Measurements from ENCODE around the gene DCDC2C.

DCDC2C gene

GRCh38 chr2:3725458-3726250 is 22.3 kb downstream of the DCDC2C start:
- Histone ChIP-seq H3K27me3 (ENCODE audit: control insufficient read depth in 1 of 2, insufficient read depth in 2 of 2, low read length in 2 of 2) (peaks cover 0 to 4% of the 10 kb centered on the region in 2 donors), H3K36me3 (ENCODE audit: insufficient read depth, low read length) (no peaks in the 10 kb centered on the region), H3K4me1 (ENCODE audit: insufficient read depth, low read length) (no peaks in the 10 kb centered on the region), H3K9me3 (ENCODE audit: low read length) (no peaks in the 10 kb centered on the region), H3K9ac (ENCODE audit: low read length) (no peak overlapping the region), H3K27ac (ENCODE audit: low read depth, low read length) (no peak overlapping the region), H3K4me3 (ENCODE audit: low read depth in 1 of 2, low read length in 2 of 2) (no peak overlapping the region)

DNA sequence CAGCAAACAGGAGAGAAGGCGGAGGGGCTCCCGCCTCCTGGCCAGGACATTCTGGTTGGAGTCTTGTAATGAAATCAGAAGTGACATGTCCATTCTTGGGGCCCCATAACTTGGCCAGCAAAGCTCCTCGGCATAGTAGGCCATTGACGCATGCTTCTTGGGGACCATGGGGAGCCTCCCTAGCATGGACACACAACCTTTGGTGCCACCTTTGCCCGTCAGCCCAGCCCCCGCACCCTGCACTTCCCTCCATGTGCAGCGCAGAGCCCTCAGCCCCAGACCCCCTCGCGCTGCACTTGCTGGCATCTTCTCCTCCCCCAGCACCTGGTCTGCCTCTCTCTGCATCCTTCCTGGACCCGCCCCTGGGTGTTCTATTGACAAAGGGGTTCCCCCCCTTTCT is 23.1 kb downstream of the DCDC2C start:
- Histone ChIP-seq H3K36me3 (ENCODE audit: insufficient read depth, low read length) (no peaks in the 10 kb centered on the region), H3K27me3 (ENCODE audit: control insufficient read depth in 1 of 2, insufficient read depth in 2 of 2, low read length in 2 of 2) (peaks cover 0 to 4% of the 10 kb centered on the region in 2 donors), H3K9ac (ENCODE audit: low read length) (no peak overlapping the region), H3K9me3 (ENCODE audit: low read length) (no peaks in the 10 kb centered on the region), H3K4me1 (ENCODE audit: insufficient read depth, low read length) (no peaks in the 10 kb centered on the region), H3K27ac (ENCODE audit: low read depth, low read length) (no peak overlapping the region), H3K4me3 (ENCODE audit: low read depth in 1 of 2, low read length in 2 of 2) (no peak overlapping the region)

DNA sequence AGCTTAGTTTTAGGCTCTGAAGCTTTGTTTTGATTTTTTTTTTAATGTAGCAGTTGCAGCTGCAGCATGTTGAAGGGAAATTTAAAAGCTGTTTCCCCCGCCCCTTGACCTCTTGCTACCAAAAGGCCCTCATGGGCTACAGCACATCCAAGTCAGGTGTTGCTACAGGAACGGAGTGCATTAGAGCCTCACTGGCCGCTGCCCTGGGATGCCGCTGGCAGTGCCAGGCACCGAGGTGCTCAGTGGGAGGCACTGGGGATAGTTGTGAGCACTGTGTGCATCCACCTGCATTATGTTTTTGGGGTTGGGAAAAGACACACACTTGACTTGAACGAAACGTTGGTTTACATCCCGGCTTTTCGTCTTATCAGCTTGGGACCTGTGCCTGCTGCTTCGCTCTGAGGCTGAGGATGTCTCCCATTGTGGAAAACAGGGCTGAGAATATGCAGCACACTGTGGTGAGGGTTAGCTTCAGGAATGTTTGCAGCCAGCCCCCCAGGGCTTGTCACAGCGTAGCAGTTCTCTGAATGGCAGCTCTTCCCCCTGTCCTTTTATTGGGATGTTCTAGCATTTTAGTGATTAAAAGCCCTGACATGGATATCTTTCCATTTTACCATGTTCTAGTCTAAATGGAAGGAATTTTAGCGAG is 24.1 kb downstream of the DCDC2C start:
- Histone ChIP-seq H3K27ac (ENCODE audit: low read depth, low read length) (no peak overlapping the region), H3K36me3 (ENCODE audit: insufficient read depth, low read length) (no peaks in the 10 kb centered on the region), H3K4me1 (ENCODE audit: insufficient read depth, low read length) (no peaks in the 10 kb centered on the region), H3K4me3 (ENCODE audit: low read depth in 1 of 2, low read length in 2 of 2) (no peak overlapping the region), H3K9me3 (ENCODE audit: low read length) (no peaks in the 10 kb centered on the region), H3K9ac (ENCODE audit: low read length) (no peak overlapping the region), H3K27me3 (ENCODE audit: control insufficient read depth in 1 of 2, insufficient read depth in 2 of 2, low read length in 2 of 2) (peaks cover 0 to 4% of the 10 kb centered on the region in 2 donors)

DNA sequence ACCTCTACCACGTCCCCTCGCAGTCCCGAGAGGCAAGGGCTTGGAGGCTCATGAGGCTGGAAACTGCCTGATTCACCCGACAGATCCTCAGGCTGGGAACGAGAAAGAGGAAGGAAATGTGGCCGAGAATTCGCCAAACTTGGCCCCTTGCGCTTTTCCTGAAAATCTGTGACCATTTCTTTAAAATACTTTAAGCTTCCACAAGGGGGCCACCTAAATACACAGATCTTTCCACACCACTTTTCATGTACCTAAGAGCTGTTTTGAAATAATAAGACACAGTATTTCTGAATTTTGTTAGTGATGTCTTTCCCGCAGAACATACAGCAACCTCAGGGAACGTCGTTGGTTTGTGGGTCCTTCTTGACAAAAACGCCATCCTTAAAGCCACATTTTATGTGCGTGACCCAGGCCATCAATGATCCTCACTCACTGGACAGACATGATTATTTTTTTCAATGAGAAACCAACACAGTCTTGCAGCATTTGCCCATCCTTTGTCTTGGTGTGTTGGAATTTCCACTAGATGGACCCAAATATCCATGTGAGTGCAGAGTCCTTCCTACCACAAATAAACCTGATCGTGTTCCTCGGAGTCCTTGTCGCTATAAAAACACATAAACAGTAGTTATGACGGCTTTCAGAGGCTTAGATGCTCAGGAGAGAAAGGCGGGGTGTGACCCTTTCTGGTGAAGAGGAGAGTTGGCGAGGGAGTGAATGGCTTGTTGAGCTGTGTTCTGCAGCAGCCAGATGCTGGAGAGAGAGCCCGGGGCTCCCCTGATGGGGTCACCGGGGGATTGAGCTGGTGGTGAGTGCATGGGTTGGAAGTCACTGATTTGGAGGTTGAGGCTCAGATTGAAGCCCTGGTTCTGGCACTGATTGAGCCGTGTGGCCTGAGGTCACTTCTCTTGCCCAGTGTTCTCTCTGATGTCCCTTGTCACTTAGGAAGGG is 25.0 kb downstream of the DCDC2C start:
- H3K27me3 ChIP-seq (ENCODE audit: control insufficient read depth in 1 of 2, insufficient read depth in 2 of 2, low read length in 2 of 2), result peaks cover 0 to 4% of the 10 kb centered on the region in 2 donors
- no peaks in the 10 kb centered on the region for H3K9me3 ChIP-seq (ENCODE audit: low read length)
- no peak overlapping the region for H3K9ac ChIP-seq (ENCODE audit: low read length)
- H3K36me3 ChIP-seq (ENCODE audit: insufficient read depth, low read length), result no peaks in the 10 kb centered on the region
- no peak overlapping the region for H3K27ac ChIP-seq (ENCODE audit: low read depth, low read length)
- H3K4me1 ChIP-seq (ENCODE audit: insufficient read depth, low read length), result no peaks in the 10 kb centered on the region
- H3K4me3 ChIP-seq (ENCODE audit: low read depth in 1 of 2, low read length in 2 of 2), result no peak overlapping the region

- Histone ChIP-seq H3K9ac (ENCODE audit: low read length) (no peak overlapping the region), H3K36me3 (ENCODE audit: insufficient read depth, low read length) (no peaks in the 10 kb centered on the region), H3K27me3 (ENCODE audit: control insufficient read depth in 1 of 2, insufficient read depth in 2 of 2, low read length in 2 of 2) (peaks cover 0 to 4% of the 10 kb centered on the region in 2 donors), H3K9me3 (ENCODE audit: low read length) (no peaks in the 10 kb centered on the region), H3K4me3 (ENCODE audit: low read depth in 1 of 2, low read length in 2 of 2) (no peak overlapping the region), H3K27ac (ENCODE audit: low read depth, low read length) (no peak overlapping the region), H3K4me1 (ENCODE audit: insufficient read depth, low read length) (no peaks in the 10 kb centered on the region)
These were observed 25.7 kb downstream of the DCDC2C start for GRCh38 chr2:3729055-3729448.

DNA sequence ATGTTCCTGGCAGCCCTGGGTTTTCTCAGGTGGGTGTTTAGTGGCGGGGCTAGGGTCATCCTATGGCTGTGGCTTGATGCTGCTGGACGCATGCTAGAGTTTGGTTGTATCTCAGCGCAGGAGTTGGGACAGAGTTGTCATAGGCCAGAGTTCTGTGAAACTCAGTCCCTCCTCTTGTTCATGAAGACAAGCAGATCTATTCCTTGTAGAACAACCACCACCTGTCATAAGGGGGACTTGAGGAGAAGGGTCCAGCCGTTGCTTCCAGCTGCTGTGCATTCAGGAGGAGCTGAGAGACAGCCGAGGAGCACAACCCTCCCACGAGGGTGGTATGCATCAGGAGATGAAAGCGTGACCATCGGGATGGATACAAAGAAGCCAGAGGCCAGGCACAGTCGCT is 26.4 kb downstream of the DCDC2C start:
- H3K27ac ChIP-seq (ENCODE audit: low read depth, low read length), result no peak overlapping the region
- H3K27me3 ChIP-seq (ENCODE audit: control insufficient read depth in 1 of 2, insufficient read depth in 2 of 2, low read length in 2 of 2), result peaks cover 0 to 4% of the 10 kb centered on the region in 2 donors
- no peak overlapping the region for H3K9ac ChIP-seq (ENCODE audit: low read length)

DNA sequence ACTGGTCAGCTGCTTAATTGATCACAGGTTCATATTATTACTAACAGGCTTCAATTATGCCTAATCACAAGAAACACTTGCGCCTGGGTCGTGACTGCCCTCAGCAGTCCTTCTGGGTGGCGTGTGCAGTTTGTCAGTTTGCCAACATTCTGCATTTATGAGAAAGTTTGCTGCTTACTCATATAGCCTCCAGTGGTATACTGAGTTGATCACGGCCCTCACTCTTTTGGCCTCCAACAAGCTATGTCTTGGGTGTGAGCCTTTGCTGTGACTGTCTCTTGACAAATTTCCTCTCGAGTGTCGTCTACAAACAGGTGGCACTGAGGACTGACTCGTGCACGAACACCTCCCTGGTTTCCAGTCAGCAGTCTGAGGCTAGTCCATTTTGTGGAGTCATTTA is 27.3 kb downstream of the DCDC2C start:
- Histone ChIP-seq H3K9me3 (ENCODE audit: low read length) (no peaks in the 10 kb centered on the region), H3K4me3 (ENCODE audit: low read depth in 1 of 2, low read length in 2 of 2) (no peak overlapping the region), H3K4me1 (ENCODE audit: insufficient read depth, low read length) (no peaks in the 10 kb centered on the region), H3K9ac (ENCODE audit: low read length) (no peak overlapping the region), H3K27me3 (ENCODE audit: control insufficient read depth in 1 of 2, insufficient read depth in 2 of 2, low read length in 2 of 2) (peaks cover 0 to 4% of the 10 kb centered on the region in 2 donors), H3K36me3 (ENCODE audit: insufficient read depth, low read length) (no peaks in the 10 kb centered on the region), H3K27ac (ENCODE audit: low read depth, low read length) (no peak overlapping the region)

More for the DNA sequence above, 26.4 kb downstream of the DCDC2C start:
- no peak overlapping the region for H3K4me3 ChIP-seq (ENCODE audit: low read depth in 1 of 2, low read length in 2 of 2)
- no peaks in the 10 kb centered on the region for H3K9me3 ChIP-seq (ENCODE audit: low read length)
- H3K36me3 ChIP-seq (ENCODE audit: insufficient read depth, low read length), result no peaks in the 10 kb centered on the region
- H3K4me1 ChIP-seq (ENCODE audit: insufficient read depth, low read length), result no peaks in the 10 kb centered on the region

- no peaks in the 10 kb centered on the region for H3K4me1 ChIP-seq (ENCODE audit: insufficient read depth, low read length)
- H3K9me3 ChIP-seq (ENCODE audit: low read length), result no peaks in the 10 kb centered on the region
- H3K27me3 ChIP-seq (ENCODE audit: control insufficient read depth in 1 of 2, insufficient read depth in 2 of 2, low read length in 2 of 2), result peaks cover 0 to 4% of the 10 kb centered on the region in 2 donors
- no peaks in the 10 kb centered on the region for H3K36me3 ChIP-seq (ENCODE audit: insufficient read depth, low read length)
- no peak overlapping the region for H3K9ac ChIP-seq (ENCODE audit: low read length)
- no peak overlapping the region for H3K4me3 ChIP-seq (ENCODE audit: low read depth in 1 of 2, low read length in 2 of 2)
- no peak overlapping the region for H3K27ac ChIP-seq (ENCODE audit: low read depth, low read length)
These were observed 28.5 kb downstream of the DCDC2C start for GRCh38 chr2:3731829-3732228.

- no peaks in the 10 kb centered on the region for H3K36me3 ChIP-seq (ENCODE audit: insufficient read depth, low read length)
- no peak overlapping the region for H3K4me3 ChIP-seq (ENCODE audit: low read depth in 1 of 2, low read length in 2 of 2)
- no peaks in the 10 kb centered on the region for H3K27me3 ChIP-seq (ENCODE audit: control insufficient read depth in 1 of 2, insufficient read depth in 2 of 2, low read length in 2 of 2)
- no peaks in the 10 kb centered on the region for H3K9me3 ChIP-seq (ENCODE audit: low read length)
- no peak overlapping the region for H3K27ac ChIP-seq (ENCODE audit: low read depth, low read length)
- H3K9ac ChIP-seq (ENCODE audit: low read length), result no peak overlapping the region
- no peaks in the 10 kb centered on the region for H3K4me1 ChIP-seq (ENCODE audit: insufficient read depth, low read length)
These were observed 32.7 kb downstream of the DCDC2C start for GRCh38 chr2:3736112-3736511.

GRCh38 chr2:3737128-3737527 is 33.8 kb downstream of the DCDC2C start:
- no peaks in the 10 kb centered on the region for H3K9me3 ChIP-seq (ENCODE audit: low read length)
- H3K27ac ChIP-seq (ENCODE audit: low read depth, low read length), result no peak overlapping the region
- H3K27me3 ChIP-seq (ENCODE audit: control insufficient read depth in 1 of 2, insufficient read depth in 2 of 2, low read length in 2 of 2), result no peaks in the 10 kb centered on the region
- no peak overlapping the region for H3K4me3 ChIP-seq (ENCODE audit: low read depth in 1 of 2, low read length in 2 of 2)
- H3K4me1 ChIP-seq (ENCODE audit: insufficient read depth, low read length), result no peaks in the 10 kb centered on the region
- no peak overlapping the region for H3K9ac ChIP-seq (ENCODE audit: low read length)
- no peaks in the 10 kb centered on the region for H3K36me3 ChIP-seq (ENCODE audit: insufficient read depth, low read length)

- Histone ChIP-seq H3K9me3 (ENCODE audit: low read length) (no peaks in the 10 kb centered on the region), H3K4me3 (ENCODE audit: low read depth in 1 of 2, low read length in 2 of 2) (no peak overlapping the region), H3K9ac (ENCODE audit: low read length) (no peak overlapping the region), H3K27ac (ENCODE audit: low read depth, low read length) (no peak overlapping the region), H3K27me3 (ENCODE audit: control insufficient read depth in 1 of 2, insufficient read depth in 2 of 2, low read length in 2 of 2) (no peaks in the 10 kb centered on the region), H3K4me1 (ENCODE audit: insufficient read depth, low read length) (no peaks in the 10 kb centered on the region), H3K36me3 (ENCODE audit: insufficient read depth, low read length) (no peaks in the 10 kb centered on the region)
These were observed 35.1 kb downstream of the DCDC2C start for GRCh38 chr2:3738454-3738853.
